OCI-LY7 (cell line): ENCODE data around the gene ELOVL5.

ENCODE experiments used
- EZH2phosphoT487 ChIP-seq: fragments of 200-600 bp; sonication (generic); IDR thresholded peaks from 2 replicates; pipeline ENCODE4 v1.6.1; 2018; ENCODE audit warnings: low read depth, borderline replicate concordance, mild to moderate bottlenecking, mixed run types, antibody characterized with exemption, low read length, moderate library complexity, mixed read lengths
- TF ChIP-seq, protein P1 (sequence below): fragments of 200-600 bp; sonication (generic); conservative IDR thresholded peaks from 2 replicates; pipeline ENCODE4 v1.5.1; 2014; ENCODE audit warnings: mild to moderate bottlenecking, antibody characterized with exemption, low read length, moderate library complexity, mixed read lengths

DNA sequence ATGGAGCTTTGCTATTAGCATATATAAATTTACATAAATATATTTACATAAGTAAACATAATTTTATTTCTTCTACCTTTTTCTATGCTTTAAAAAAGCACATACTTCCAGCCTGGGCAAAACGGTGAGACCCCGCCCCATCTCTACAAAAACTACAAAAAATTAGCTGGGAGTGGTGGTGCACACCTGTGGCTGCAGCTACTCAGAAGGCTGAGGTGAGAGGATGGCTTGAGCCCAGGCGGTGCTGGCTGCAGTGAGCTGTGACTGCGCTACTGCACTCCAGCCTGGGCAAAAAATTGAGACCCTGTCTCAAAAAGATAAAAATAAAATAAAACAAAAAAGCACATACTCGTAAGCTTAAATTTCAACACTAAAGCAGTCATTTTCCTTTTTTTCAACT lies 30.3 kb downstream of the ELOVL5 start:
- TF ChIP-seq, protein P1, sequence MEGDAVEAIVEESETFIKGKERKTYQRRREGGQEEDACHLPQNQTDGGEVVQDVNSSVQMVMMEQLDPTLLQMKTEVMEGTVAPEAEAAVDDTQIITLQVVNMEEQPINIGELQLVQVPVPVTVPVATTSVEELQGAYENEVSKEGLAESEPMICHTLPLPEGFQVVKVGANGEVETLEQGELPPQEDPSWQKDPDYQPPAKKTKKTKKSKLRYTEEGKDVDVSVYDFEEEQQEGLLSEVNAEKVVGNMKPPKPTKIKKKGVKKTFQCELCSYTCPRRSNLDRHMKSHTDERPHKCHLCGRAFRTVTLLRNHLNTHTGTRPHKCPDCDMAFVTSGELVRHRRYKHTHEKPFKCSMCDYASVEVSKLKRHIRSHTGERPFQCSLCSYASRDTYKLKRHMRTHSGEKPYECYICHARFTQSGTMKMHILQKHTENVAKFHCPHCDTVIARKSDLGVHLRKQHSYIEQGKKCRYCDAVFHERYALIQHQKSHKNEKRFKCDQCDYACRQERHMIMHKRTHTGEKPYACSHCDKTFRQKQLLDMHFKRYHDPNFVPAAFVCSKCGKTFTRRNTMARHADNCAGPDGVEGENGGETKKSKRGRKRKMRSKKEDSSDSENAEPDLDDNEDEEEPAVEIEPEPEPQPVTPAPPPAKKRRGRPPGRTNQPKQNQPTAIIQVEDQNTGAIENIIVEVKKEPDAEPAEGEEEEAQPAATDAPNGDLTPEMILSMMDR, result no peak
- no peak for TF ChIP-seq EZH2phosphoT487
